NCI-H82 (cell line): Measurements from ENCODE around the gene CASP10.
"Not testable (repeated sequence)": the region's sequence is repeated elsewhere in the genome, so short reads cannot be mapped to it uniquely, and the experiment has no call there.

Experiments
- DNase-seq: peaks from one replicate; lab custom pipeline; 2025; lab: John Stamatoyannopoulos, UW

The CASP10 gene

GRCh38 chr2:201182650-201183364 is at the start of gene CASP10:
TSS of gene CASP10 (plus strand) at chr2:201183141. CDS start at chr2:201185778, 2,637 bp downstream.
- peak; percentile 10 for DNase-seq

- DNase-seq: no peak
Observed at GRCh38 chr2:201135386-201135785, 47.6 kb upstream of the CASP10 start.

- DNase-seq: no peak
Observed at GRCh38 chr2:201136889-201137321, 46.0 kb upstream of the CASP10 start.

- DNase-seq: no peak
Observed at GRCh38 chr2:201137505-201138400, 45.2 kb upstream of the CASP10 start.

- no peak for DNase-seq
Observed at GRCh38 chr2:201138401-201138970, 44.5 kb upstream of the CASP10 start.

- DNase-seq: peak; percentile 87
Observed at GRCh38 chr2:201138986-201139781, 43.8 kb upstream of the CASP10 start.

- peak; percentile 66 for DNase-seq
Observed at GRCh38 chr2:201139836-201140604, 42.9 kb upstream of the CASP10 start.

- peak; percentile 33 for DNase-seq
Observed at GRCh38 chr2:201144101-201145051, 38.6 kb upstream of the CASP10 start.

GRCh38 chr2:201148434-201148990 is 34.4 kb upstream of the CASP10 start:
- peak; percentile 42 for DNase-seq

GRCh38 chr2:201149064-201149820 is 33.7 kb upstream of the CASP10 start:
- DNase-seq: no peak

- DNase-seq: not testable (repeated sequence)
Observed at GRCh38 chr2:201149821-201150165, 33.1 kb upstream of the CASP10 start.

- no peak for DNase-seq
Observed at GRCh38 chr2:201150454-201151020, 32.4 kb upstream of the CASP10 start.

GRCh38 chr2:201151127-201151981 is 31.6 kb upstream of the CASP10 start:
- DNase-seq: no peak

GRCh38 chr2:201152517-201152916 is 30.4 kb upstream of the CASP10 start:
- DNase-seq: no peak

- peak; percentile 95 for DNase-seq
Observed at GRCh38 chr2:201152999-201153815, 29.7 kb upstream of the CASP10 start.

GRCh38 chr2:201154615-201155399 is 28.1 kb upstream of the CASP10 start:
- DNase-seq: peak; percentile 55
